Fibroblast of skin of left biceps (primary cell): Measurements from ENCODE around the gene MTHFD2L.
A peak's percentile ranks its signal among the peaks of the same experiment; 100 is the strongest.

Source experiments
- DNase-seq, 2 experiments: peaks; one replicate each; pipeline ENCODE4 v3.0.0-alpha.2; 2013; ENCODE audit warnings: low read depth in 2 of 2

Gene MTHFD2L

DNA sequence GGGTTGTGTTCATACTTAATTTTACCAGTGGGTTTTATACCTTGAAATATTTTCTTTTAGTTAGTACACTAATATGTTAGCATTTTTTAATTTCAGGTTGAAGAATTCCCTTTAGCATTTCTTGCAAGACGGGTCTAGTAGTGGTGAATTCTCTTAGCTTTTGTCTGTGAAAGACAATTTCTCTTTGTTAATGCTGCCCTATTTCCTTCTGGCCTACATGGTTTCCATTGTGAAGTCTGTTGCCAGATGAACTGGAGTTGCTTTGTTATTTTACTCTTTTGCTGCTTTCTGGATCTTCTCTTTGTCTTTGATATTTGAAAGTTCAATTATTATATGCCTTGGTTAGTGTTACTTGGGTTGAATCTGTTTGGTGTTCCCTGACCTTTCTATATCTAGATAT lies 25.0 kb upstream of the MTHFD2L start:
- DNase-seq = no peak

DNA sequence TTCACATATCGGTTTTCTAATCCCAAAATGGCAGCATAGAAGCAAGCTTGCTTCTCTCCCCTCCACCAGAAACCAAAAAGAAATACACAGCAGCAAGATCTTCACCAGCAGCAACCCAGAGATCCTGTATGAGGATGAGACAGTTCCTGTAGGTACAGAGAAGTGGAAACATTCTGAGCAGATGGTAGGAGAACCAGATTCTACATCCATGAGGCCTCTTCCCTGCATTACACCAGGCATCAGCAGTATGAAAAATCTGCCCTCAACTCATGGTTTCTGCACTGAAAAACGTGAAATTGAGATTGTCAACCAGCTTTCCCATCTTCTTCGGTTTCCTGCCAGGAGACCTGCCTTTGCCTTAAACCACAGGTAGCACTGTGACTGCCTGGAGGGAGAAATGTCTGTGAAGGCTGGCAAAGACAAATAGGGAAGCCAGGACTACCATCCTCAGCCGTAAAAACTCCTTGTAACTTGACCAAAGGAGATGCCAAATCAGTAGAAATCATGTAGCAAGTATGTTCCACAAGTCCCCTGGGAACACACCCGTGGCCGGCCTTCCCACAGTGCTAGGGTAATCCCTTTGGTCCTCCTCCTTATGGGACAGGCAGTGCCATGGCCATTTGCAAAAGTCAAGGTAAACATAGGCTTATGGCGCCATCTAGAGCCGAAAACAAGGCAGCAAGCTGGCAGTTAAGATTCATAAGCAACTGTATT lies 24.0 kb upstream of the MTHFD2L start:
- peak; percentile 67 to 71 for DNase-seq

DNA sequence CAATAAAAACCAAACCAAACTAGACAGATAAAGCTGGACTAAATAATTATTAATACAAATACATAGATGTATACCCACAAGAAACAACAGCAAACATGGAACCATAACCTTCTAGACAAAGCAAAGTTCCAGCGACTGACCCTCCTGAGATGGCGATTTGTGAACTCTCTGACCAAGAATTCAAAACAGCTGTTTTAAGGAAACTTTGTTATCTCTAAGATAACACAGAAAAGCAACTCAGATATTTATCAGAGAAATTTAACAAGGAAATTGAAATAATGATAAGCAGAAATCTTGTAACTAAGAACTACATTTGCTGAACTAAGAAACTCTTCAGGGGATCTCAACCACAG lies 23.4 kb upstream of the MTHFD2L start:
- DNase-seq = no peak

GRCh38 chr4:74146581-74147129 lies 11.3 kb upstream of the MTHFD2L start:
- no peak for DNase-seq

DNA sequence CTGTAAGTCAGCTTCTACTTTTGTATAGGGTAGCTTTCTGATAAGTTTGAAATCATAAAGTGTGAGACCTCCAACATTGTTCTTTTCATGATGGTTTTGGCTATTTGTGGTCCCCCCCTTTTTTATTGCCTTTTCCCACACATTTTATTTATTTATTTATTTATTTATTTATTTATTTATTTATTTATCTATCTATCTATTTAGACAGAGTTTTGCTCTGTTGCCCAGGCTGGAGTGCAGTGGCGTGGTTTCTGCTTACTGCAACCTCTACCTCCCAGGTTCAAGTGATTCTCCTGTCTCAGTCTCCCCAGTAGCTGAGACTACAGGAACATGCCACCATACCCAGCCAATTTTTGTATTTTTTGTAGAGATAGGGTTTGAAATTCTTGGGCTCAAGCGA lies 9.7 kb upstream of the MTHFD2L start:
- DNase-seq = no peak

GRCh38 chr4:74152836-74153235 lies 5.1 kb upstream of the MTHFD2L start:
- DNase-seq = no peak

DNA sequence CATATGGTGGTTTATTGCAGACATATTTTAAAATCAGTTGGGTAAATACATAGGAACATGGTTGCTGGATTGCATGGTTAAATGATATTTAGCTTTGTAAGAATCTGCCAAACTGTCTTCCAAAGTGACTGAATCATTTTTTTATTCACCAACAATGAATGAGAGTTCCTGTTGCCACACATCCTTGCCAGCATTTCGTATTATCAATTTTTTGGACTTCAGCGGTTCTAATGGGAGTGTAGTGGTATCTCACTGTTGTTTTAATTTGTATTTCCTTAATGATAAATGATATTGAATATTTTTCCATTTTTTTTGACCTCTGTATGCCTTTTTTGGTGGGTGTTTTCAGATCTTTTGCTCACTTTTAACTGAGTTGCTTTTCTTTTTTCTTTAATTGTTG lies 1.4 kb upstream of the MTHFD2L start:
- DNase-seq = no peak

DNA sequence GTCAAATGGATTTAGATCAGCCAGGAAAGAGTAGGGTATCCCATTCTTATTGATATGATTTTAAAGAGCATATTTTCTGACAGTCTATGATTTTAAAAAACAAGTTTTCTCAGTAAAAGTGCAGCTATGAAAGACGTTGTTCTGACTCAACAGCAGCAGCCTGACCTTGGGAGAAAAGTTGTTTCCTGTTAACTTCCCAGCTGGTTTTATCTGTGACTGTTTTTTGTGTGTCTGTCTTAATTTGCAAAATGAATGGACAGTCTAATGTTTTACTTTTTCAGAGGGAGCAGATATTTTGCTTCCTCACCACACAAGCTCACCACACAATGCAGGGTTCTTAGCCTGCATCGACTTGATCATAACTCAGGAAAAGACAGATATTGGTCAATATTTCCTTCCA lies 764 bp upstream of the MTHFD2L start:
- no peak for DNase-seq

- DNase-seq = no peak
These were observed 686 bp downstream of the MTHFD2L start for GRCh38 chr4:74158466-74159142.

DNA sequence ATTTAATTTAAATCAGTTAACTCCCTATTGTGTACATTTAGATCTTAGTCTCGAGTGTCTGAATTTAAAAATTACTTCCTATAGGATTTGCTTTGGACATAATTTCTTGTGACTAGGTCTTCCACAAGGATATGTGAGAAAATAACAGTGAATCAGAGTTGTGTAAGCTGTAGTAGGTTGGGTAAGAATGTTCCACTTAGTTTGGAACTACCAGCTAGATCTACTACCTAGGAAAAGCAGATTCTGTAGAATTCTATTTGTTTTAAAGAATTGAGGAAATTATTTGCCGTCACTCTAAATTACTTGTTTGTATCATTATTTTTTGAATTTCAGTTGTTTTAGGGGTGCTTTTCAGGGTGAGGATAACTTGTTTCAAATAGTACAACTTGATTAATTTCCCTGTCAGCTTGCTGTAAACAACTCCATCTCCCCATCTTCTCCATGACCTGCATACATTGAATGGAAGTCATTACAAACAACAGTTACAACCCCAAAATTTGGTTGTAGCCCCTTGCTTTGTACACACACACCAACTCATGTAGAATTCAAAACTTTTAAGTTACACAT lies 1.3 kb downstream of the MTHFD2L start:
- no peak for DNase-seq

DNA sequence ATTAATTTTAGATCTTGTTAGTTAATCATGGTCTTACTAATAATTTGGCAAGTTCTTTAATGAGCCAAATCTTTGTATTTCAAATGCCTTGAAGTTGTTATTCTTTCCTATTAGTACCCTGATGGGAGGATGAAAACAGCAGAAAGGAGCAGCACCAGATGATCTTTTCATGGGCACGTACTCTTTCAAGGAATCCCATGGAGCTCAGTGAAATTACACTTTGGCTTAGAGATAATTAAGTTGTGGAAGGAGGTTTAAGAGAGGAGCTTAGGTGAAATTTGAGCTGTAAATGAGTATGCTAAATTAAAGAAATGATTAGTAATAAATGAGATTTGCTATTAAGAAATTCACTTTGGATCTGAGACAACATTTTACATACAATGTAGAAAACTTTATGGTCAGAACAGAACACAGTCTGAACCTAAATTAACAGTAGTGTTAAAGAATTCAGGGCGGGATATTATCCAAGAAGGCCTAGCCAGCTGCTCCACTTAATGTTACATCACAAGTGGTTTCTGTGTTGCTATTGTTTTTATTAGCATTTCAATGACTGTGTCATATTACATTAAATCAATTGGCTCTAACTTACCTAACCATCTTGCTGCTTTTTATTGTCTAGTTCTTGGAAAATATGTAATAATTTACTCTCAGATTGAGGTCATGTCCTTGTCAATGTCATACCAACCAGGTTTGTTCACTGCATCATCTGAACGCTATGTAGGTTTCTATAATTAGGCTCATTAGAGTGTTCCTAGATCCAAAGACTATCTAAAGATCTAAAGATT lies 3.9 kb downstream of the MTHFD2L start:
- DNase-seq = peak in 1 of 2 experiments; percentile 6

DNA sequence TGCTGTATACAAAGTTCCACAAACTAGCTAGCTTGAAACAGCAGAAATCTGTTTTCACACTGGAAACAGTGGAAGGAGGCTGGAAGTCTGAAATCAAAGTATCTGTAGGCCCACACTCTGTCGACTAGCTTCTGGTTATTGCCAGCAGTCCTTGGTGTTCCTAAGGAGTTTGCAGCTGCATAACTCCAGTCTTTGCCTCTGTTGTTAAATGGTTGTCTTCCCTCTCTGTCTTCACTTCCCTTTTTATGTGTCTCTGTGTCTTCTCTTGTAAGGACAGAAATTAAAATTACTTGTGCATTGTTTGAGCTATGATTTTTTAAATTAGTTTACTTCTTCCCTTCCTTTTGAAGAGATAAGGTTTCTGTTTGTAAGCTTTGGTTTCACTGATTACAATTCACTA lies 8.2 kb downstream of the MTHFD2L start:
- DNase-seq = no peak

GRCh38 chr4:74166818-74167217 lies 8.9 kb downstream of the MTHFD2L start:
- DNase-seq = no peak

DNA sequence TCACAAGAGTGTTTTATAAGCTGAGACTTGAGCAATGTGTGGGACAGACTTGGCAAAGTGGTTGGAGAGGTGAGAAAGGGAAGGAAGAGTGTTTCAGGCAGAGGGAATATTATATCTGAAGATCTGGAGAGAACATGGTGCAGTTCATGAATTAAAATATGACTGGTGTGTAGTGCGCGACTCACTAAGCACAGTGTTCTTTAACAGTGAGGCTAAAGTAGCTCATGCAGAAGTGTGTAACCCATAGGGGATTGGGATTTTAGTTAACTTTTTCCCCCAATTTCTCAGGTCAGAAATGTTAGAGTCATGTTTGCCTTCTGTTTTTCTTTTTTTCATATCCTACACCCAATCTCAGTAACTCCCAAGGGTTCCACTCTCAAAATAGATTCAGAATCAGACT lies 9.7 kb downstream of the MTHFD2L start:
- no peak for DNase-seq

- no peak for DNase-seq
These were observed 10.9 kb downstream of the MTHFD2L start for GRCh38 chr4:74168841-74169240.

DNA sequence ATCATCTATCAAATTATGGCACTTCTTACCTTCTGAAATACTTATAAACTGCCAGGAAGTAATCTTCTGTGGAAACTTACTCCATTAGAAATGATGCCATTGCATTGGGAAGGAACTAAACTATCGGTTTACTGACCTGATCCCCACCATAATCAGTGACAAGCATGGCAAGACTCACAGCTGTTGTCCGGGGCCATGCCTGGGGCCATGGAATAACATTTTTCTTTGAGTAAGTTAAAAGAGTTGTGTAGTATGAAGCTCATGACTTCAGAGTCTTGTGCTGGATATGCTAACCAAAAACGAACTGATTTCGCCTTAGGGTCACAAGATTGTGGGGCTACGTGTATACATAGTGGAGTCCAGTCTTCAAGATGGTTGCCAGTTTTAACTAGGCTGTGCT lies 15.4 kb downstream of the MTHFD2L start:
- no peak for DNase-seq

GRCh38 chr4:74174421-74174820 lies 16.5 kb downstream of the MTHFD2L start:
- DNase-seq = no peak

DNA sequence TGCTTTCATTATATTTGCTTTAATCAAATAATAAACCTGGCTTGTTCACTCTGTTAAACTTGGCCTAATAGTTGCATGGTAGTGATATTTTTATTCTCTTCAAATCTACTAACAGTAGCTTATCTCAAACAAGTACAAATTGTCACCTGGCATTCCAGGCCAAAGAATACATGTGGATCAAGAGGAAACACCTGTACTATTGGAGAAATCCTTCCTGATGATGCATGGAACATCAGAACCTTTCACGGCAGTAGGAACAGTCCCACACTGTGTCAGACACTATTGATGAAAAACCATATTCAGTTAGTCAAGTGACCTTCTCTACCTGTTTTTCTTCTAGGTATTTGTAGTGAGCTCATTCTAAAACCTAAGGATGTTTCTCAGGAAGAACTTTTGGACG lies 17.0 kb downstream of the MTHFD2L start:
- DNase-seq = no peak

GRCh38 chr4:74175379-74175778 lies 17.5 kb downstream of the MTHFD2L start:
- no peak for DNase-seq

GRCh38 chr4:74178798-74179197 lies 20.9 kb downstream of the MTHFD2L start:
- no peak for DNase-seq

DNA sequence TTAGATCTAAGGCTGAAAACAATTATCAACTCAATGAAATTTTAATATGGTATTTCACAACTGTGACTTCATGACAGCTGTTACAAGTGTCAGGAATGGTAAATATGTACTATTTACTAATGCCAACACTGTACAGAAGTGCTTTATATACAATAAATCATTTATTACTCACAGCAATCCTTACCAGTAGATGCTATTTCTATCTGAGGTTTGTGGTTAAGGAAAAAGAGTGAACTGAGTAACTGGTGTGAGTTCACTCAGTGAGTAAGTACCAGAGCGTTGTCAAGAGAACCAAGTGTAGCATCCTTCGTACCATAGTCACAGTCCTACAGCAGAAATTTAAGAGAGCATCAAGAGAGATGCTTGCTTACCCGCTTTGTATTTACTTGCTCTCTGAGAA lies 23.3 kb downstream of the MTHFD2L start:
- DNase-seq = peak; percentile 51 to 52

- DNase-seq = no peak
These were observed 31.0 kb downstream of the MTHFD2L start for GRCh38 chr4:74188912-74189311.
